A549 treated with Hydrocortisone at 1 μM for 4 hours (cell line): ENCODE measurements around the gene TMEM168. TPM values are rescaled to one million over a fixed set of nuclear protein-coding genes. Genes with fewer than 3 reads are reported as not detected.

Source experiments
- total RNA-seq: library from RNA; stranded (reverse); fragments of 200-300 nt; extraction: Qiagen RNA extraction; gene quantifications from 5 replicates; pipeline ENCODE4 v1.2.3, GENCODE V29; 2022

The TMEM168 gene
- 7.3 to 12.4 TPM (median 8.6 TPM) in 5 replicates for total RNA-seq

DNA sequence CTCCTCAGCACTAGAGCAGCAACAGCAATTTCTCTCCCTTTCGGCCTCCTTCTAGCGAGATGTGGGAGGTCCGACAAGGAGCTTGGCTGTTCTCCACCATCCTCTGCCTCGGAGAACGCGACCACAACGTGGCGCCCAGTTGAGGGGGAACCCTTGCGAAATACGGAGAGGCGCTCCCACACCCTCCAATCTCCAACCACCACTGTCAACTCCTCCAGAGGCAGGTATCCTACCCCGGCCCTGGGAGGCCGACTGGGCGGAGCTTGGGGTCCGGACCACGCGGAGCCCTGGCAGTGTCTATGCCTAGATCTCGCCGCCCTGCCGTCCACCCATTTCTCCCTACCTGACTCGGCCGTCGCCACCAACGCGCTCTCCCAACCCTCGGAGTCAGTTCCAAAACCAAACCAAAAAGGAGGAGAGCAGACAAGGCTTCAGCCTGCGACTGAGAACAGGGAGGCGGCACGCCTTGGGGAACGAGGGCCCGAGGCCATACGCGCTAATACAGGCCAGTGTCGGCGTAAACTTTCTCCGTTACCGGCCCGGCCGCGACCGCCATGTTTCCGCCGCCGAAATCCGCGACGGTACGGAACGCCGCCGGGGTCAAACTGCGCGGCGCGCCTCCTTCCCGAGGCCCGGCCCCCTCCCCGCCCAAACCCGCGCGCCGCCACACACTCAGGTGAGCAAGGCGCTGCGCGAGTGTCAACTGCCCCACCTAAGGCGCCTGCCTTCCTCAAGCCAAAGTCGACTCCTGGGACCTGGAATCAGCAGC lies at the start of gene TMEM168:
TMEM168 (minus strand) TSS at position 577 of the 769 bp plus-strand sequence. CDS start 5,568 bp downstream, outside the sequence.

